ENCODE results near the gene TUBB6. TPM values are rescaled to one million over a fixed set of nuclear protein-coding genes. Genes with fewer than 3 reads are reported as not detected.

Gene TUBB6
- polyA plus RNA-seq, 1 donor from 2014 or later = 3.8 TPM

GRCh38 chr18:12352188-12352587, 44.1 kb downstream of the TUBB6 start:
- no peaks in the 10 kb centered on the region for H3K79me2 ChIP-seq (replicated peaks; ENCODE audit: insufficient read depth, low read length)
- H2AFZ ChIP-seq (ENCODE audit: low read depth, low read length) = no peak overlapping the region
- H3K9ac ChIP-seq (ENCODE audit: low read length) = no peak overlapping the region
- no peaks in the 10 kb centered on the region for H3F3A ChIP-seq (ENCODE audit: insufficient read depth, low read length, poor library complexity, severe bottlenecking)
- H3K4me3 ChIP-seq (ENCODE audit: low read length) = no peak overlapping the region
- no peaks in the 10 kb centered on the region for H3K36me3 ChIP-seq (ENCODE audit: insufficient read depth, low read length)
- TF ChIP-seq POLR2AphosphoS5 (IDR thresholded peaks at IDR 0.05) (no peak), EP300 (conservative IDR thresholded peaks at IDR 0.05; ENCODE audit: poor library complexity, severe bottlenecking) (no peak), RAD21 (conservative IDR thresholded peaks at IDR 0.05) (no peak), CTCF (IDR thresholded peaks at IDR 0.05; ENCODE audit: poor library complexity, severe bottlenecking) (no peak), TAF1 (IDR thresholded peaks at IDR 0.05; ENCODE audit: low read depth) (no peak), REST (IDR thresholded peaks at IDR 0.05; ENCODE audit: borderline replicate concordance) (no peak), SMC3 (conservative IDR thresholded peaks at IDR 0.05; ENCODE audit: poor library complexity) (no peak)
- no peaks in the 10 kb centered on the region for H3K9me2 ChIP-seq (ENCODE audit: insufficient read depth, low read length)
- H4K20me1 ChIP-seq (ENCODE audit: insufficient read depth) = no peaks in the 10 kb centered on the region
- H3K27ac ChIP-seq (ENCODE audit: low read length) = no peak overlapping the region
- no peak overlapping the region for H3K4me2 ChIP-seq (ENCODE audit: low read length)
- no peaks in the 10 kb centered on the region for H3K9me3 ChIP-seq (ENCODE audit: low read length)
- H3K27me3 ChIP-seq (ENCODE audit: insufficient read depth, low read depth, low read length) = no peaks in the 10 kb centered on the region

- Histone ChIP-seq H3K4me2 (ENCODE audit: low read length) (no peak overlapping the region), H3K9me2 (ENCODE audit: insufficient read depth, low read length) (no peaks in the 10 kb centered on the region), H3K9ac (ENCODE audit: low read length) (no peak overlapping the region), H4K20me1 (ENCODE audit: insufficient read depth) (no peaks in the 10 kb centered on the region), H3F3A (ENCODE audit: insufficient read depth, low read length, poor library complexity, severe bottlenecking) (no peaks in the 10 kb centered on the region), H3K36me3 (ENCODE audit: insufficient read depth, low read length) (peaks cover 6% of the 10 kb centered on the region), H3K4me3 (ENCODE audit: low read length) (no peak overlapping the region), H3K79me2 (replicated peaks; ENCODE audit: insufficient read depth, low read length) (no peaks in the 10 kb centered on the region), H2AFZ (ENCODE audit: low read depth, low read length) (no peak overlapping the region), H3K9me3 (ENCODE audit: low read length) (no peaks in the 10 kb centered on the region), H3K27me3 (ENCODE audit: insufficient read depth, low read depth, low read length) (no peaks in the 10 kb centered on the region), H3K27ac (ENCODE audit: low read length) (no peak overlapping the region)
- TF ChIP-seq RAD21 (conservative IDR thresholded peaks at IDR 0.05) (no peak), CTCF (IDR thresholded peaks at IDR 0.05; ENCODE audit: poor library complexity, severe bottlenecking) (no peak), SMC3 (conservative IDR thresholded peaks at IDR 0.05; ENCODE audit: poor library complexity) (no peak), REST (IDR thresholded peaks at IDR 0.05; ENCODE audit: borderline replicate concordance) (no peak), POLR2AphosphoS5 (IDR thresholded peaks at IDR 0.05) (no peak), EP300 (conservative IDR thresholded peaks at IDR 0.05; ENCODE audit: poor library complexity, severe bottlenecking) (no peak), TAF1 (IDR thresholded peaks at IDR 0.05; ENCODE audit: low read depth) (no peak), MXI1 (conservative IDR thresholded peaks at IDR 0.05; ENCODE audit: poor library complexity, severe bottlenecking) (no peak), EZH2 (IDR thresholded peaks at IDR 0.05; ENCODE audit: borderline replicate concordance, insufficient read depth, low read length, poor library complexity, severe bottlenecking) (no peak)
These were observed 51.5 kb downstream of the TUBB6 start for GRCh38 chr18:12359515-12359927.

Data from neural cell (in vitro differentiated cells).